Dendritic cell treated with granulocyte-macrophage colony-stimulating factor and Interleukin-4, amounts not matched to agents 40 ng/mL and 50 ng/mL, for 4 days (primary cell): ENCODE measurements around the gene MYG1.
"Not testable (repeated sequence)": the region's sequence is repeated elsewhere in the genome, so short reads cannot be mapped to it uniquely, and the experiment has no call there.

Experiments used
- H3K27ac Mint-ChIP-seq: one replicate; pipeline ENCODE4 v1.8.0; 2022; ENCODE audit warnings: mild to moderate bottlenecking, mixed read lengths
- H3K27me3 Mint-ChIP-seq: one replicate; pipeline ENCODE4 v1.8.0; 2022; ENCODE audit warnings: mild to moderate bottlenecking, mixed read lengths
- H3K36me3 Mint-ChIP-seq: one replicate; pipeline ENCODE4 v1.8.0; 2022; ENCODE audit warnings: low read depth, mixed read lengths
- H3K4me1 Mint-ChIP-seq: one replicate; pipeline ENCODE4 v1.8.0; 2022; ENCODE audit warnings: low read depth, mixed read lengths
- H3K4me3 Mint-ChIP-seq: one replicate; pipeline ENCODE4 v1.8.0; 2022; ENCODE audit warnings: mild to moderate bottlenecking, moderate library complexity, mixed read lengths
- H3K9me3 Mint-ChIP-seq: one replicate; pipeline ENCODE4 v1.8.0; 2022; ENCODE audit warnings: mixed read lengths
- intact Hi-C: fragments of 100-400 bp; cut with micrococcal nuclease; formaldehyde crosslinking; loops from one replicate; pipeline ENCODE4 v1.15.0; 2022

MYG1 gene

GRCh38 chr12:53326460-53327185, 27.1 kb downstream of the MYG1 start:
- Mint-ChIP-seq H3K36me3 (peaks cover under 1% of the 10 kb centered on the region), H3K9me3 (no peaks in the 10 kb centered on the region), H3K27me3 (peaks cover 44% of the 10 kb centered on the region), H3K4me1 (peaks cover 27% of the 10 kb centered on the region), H3K27ac (no peak overlapping the region), H3K4me3 (no peak overlapping the region)
- intact Hi-C loops, result no loop called here

- H3K36me3 Mint-ChIP-seq, result no peaks in the 10 kb centered on the region
- peaks cover 52% of the 10 kb centered on the region for H3K27me3 Mint-ChIP-seq
- no peaks in the 10 kb centered on the region for H3K9me3 Mint-ChIP-seq
- no peak overlapping the region for H3K27ac Mint-ChIP-seq
- intact Hi-C loops, result no loop called here
- no peak overlapping the region for H3K4me3 Mint-ChIP-seq
- H3K4me1 Mint-ChIP-seq, result peaks cover 22% of the 10 kb centered on the region
These were observed 28.0 kb downstream of the MYG1 start for GRCh38 chr12:53327435-53328042.

- Mint-ChIP-seq H3K27me3 (peaks cover 55% of the 10 kb centered on the region), H3K36me3 (no peaks in the 10 kb centered on the region), H3K9me3 (no peaks in the 10 kb centered on the region), H3K4me1 (peaks cover 22% of the 10 kb centered on the region), H3K27ac (no peak overlapping the region), H3K4me3 (no peak overlapping the region)
- intact Hi-C loops, result no loop called here
These were observed 28.5 kb downstream of the MYG1 start for GRCh38 chr12:53328043-53328435.

- H3K4me3 Mint-ChIP-seq, result no peak overlapping the region
- peaks cover 80% of the 10 kb centered on the region for H3K27me3 Mint-ChIP-seq
- peaks cover 18% of the 10 kb centered on the region for H3K4me1 Mint-ChIP-seq
- no peaks in the 10 kb centered on the region for H3K9me3 Mint-ChIP-seq
- H3K27ac Mint-ChIP-seq, result no peak overlapping the region
- H3K36me3 Mint-ChIP-seq, result no peaks in the 10 kb centered on the region
- intact Hi-C loops, result no loop called here
These were observed 31.2 kb downstream of the MYG1 start for GRCh38 chr12:53330671-53331070.

- Mint-ChIP-seq H3K27me3 (peaks cover 82% of the 10 kb centered on the region), H3K4me1 (peaks cover 28% of the 10 kb centered on the region)
- H3K4me3 Mint-ChIP-seq, H3K36me3 Mint-ChIP-seq, intact Hi-C loops, H3K27ac Mint-ChIP-seq, H3K9me3 Mint-ChIP-seq: not testable (repeated sequence)
These were observed 32.8 kb downstream of the MYG1 start for GRCh38 chr12:53332339-53332738.

- Mint-ChIP-seq H3K27ac (no peak overlapping the region), H3K27me3 (peaks cover 82% of the 10 kb centered on the region), H3K4me1 (peaks cover 28% of the 10 kb centered on the region), H3K4me3 (no peak overlapping the region), H3K36me3 (no peaks in the 10 kb centered on the region), H3K9me3 (no peaks in the 10 kb centered on the region)
- intact Hi-C loops, result no loop called here
These were observed 33.2 kb downstream of the MYG1 start for GRCh38 chr12:53332744-53333143.

- Mint-ChIP-seq H3K27ac (no peak overlapping the region), H3K36me3 (no peaks in the 10 kb centered on the region), H3K4me1 (peaks cover 32% of the 10 kb centered on the region), H3K27me3 (peaks cover 82% of the 10 kb centered on the region), H3K9me3 (no peaks in the 10 kb centered on the region), H3K4me3 (no peak overlapping the region)
- intact Hi-C loops, result no loop called here
These were observed 33.8 kb downstream of the MYG1 start for GRCh38 chr12:53333289-53333688.

GRCh38 chr12:53333845-53334244, 34.4 kb downstream of the MYG1 start:
- peaks cover 35% of the 10 kb centered on the region for H3K4me1 Mint-ChIP-seq
- H3K9me3 Mint-ChIP-seq, result no peaks in the 10 kb centered on the region
- H3K27ac Mint-ChIP-seq, result no peak overlapping the region
- no peak overlapping the region for H3K4me3 Mint-ChIP-seq
- intact Hi-C loops, result no loop called here
- H3K36me3 Mint-ChIP-seq, result no peaks in the 10 kb centered on the region
- H3K27me3 Mint-ChIP-seq, result peaks cover 82% of the 10 kb centered on the region

GRCh38 chr12:53334822-53335221, 35.3 kb downstream of the MYG1 start:
- peaks cover 35% of the 10 kb centered on the region for H3K4me1 Mint-ChIP-seq
- intact Hi-C loops, result no loop called here
- H3K36me3 Mint-ChIP-seq, result no peaks in the 10 kb centered on the region
- H3K27ac Mint-ChIP-seq, result no peak overlapping the region
- no peak overlapping the region for H3K4me3 Mint-ChIP-seq
- H3K27me3 Mint-ChIP-seq, result peaks cover 85% of the 10 kb centered on the region
- no peaks in the 10 kb centered on the region for H3K9me3 Mint-ChIP-seq

- intact Hi-C loops, result no loop called here
- Mint-ChIP-seq H3K27me3 (peaks cover 91% of the 10 kb centered on the region), H3K4me1 (peaks cover 40% of the 10 kb centered on the region), H3K9me3 (no peaks in the 10 kb centered on the region), H3K36me3 (no peaks in the 10 kb centered on the region), H3K27ac (no peak within 1 kb of the TSS), H3K4me3 (no peak within 1 kb of the TSS)
These were observed 36.7 kb downstream of the MYG1 start, which contains the start of gene SP7 for GRCh38 chr12:53336181-53336681. Gene SP7 (minus strand): TSS chr12:53336354. CDS start chr12:53335646, 708 bp downstream.

- Mint-ChIP-seq H3K27ac (no peak overlapping the region), H3K4me3 (no peak overlapping the region), H3K36me3 (no peaks in the 10 kb centered on the region), H3K9me3 (no peaks in the 10 kb centered on the region), H3K27me3 (peaks cover 86% of the 10 kb centered on the region), H3K4me1 (peaks cover 40% of the 10 kb centered on the region)
- intact Hi-C loops, result no loop called here
These were observed 38.5 kb downstream of the MYG1 start for GRCh38 chr12:53338017-53338416.

- H3K9me3 Mint-ChIP-seq, result no peaks in the 10 kb centered on the region
- H3K4me1 Mint-ChIP-seq, result peaks cover 40% of the 10 kb centered on the region
- H3K36me3 Mint-ChIP-seq, result no peaks in the 10 kb centered on the region
- H3K4me3 Mint-ChIP-seq, result no peak overlapping the region
- intact Hi-C loops, result no loop called here
- no peak overlapping the region for H3K27ac Mint-ChIP-seq
- peaks cover 85% of the 10 kb centered on the region for H3K27me3 Mint-ChIP-seq
These were observed 39.4 kb downstream of the MYG1 start for GRCh38 chr12:53338916-53339315.

- intact Hi-C loops, result no loop called here
- no peaks in the 10 kb centered on the region for H3K36me3 Mint-ChIP-seq
- H3K4me3 Mint-ChIP-seq, result no peak overlapping the region
- peaks cover 48% of the 10 kb centered on the region for H3K4me1 Mint-ChIP-seq
- H3K27ac Mint-ChIP-seq, result no peak overlapping the region
- H3K9me3 Mint-ChIP-seq, result no peaks in the 10 kb centered on the region
- H3K27me3 Mint-ChIP-seq, result peaks cover 80% of the 10 kb centered on the region
These were observed 40.9 kb downstream of the MYG1 start for GRCh38 chr12:53340398-53340797.

GRCh38 chr12:53343449-53343848, 44.0 kb downstream of the MYG1 start:
- no peaks in the 10 kb centered on the region for H3K36me3 Mint-ChIP-seq
- H3K27me3 Mint-ChIP-seq, result peaks cover 51% of the 10 kb centered on the region
- no peak overlapping the region for H3K27ac Mint-ChIP-seq
- no peaks in the 10 kb centered on the region for H3K9me3 Mint-ChIP-seq
- H3K4me1 Mint-ChIP-seq, result peaks cover 34% of the 10 kb centered on the region
- intact Hi-C loops, result no loop called here
- H3K4me3 Mint-ChIP-seq, result no peak overlapping the region
